ENCODE data around the gene RPL39L. TPM values are rescaled to one million over a fixed set of nuclear protein-coding genes. Genes with fewer than 3 reads are reported as not detected.

Gene RPL39L
- total and polyA plus RNA-seq, 10 of the 15 experiments (the other 5 are each of a cell fraction or from before 2014, with no cell fraction given): 12.5 to 67.8 (median 31.3) TPM

GRCh38 chr3:187161556-187161955, 22.3 kb upstream of the RPL39L start:
- TF ChIP-seq TBL1XR1 (IDR thresholded peaks at IDR 0.05; ENCODE audit: low read depth, low read length): no peak
- no peak for TF ChIP-seq PAX5 (IDR thresholded peaks at IDR 0.05; ENCODE audit: borderline replicate concordance, low read depth, low read length)
- no peak for TF ChIP-seq RAD21 (IDR thresholded peaks at IDR 0.05; ENCODE audit: insufficient read depth, low read depth, low read length)
- TF ChIP-seq MTA2 (IDR thresholded peaks at IDR 0.05; ENCODE audit: low read depth): no peak
- no peak for TF ChIP-seq FOS (IDR thresholded peaks at IDR 0.05; ENCODE audit: borderline replicate concordance, extremely low read depth, insufficient read length)
- no peak for TF ChIP-seq SUPT20H (IDR thresholded peaks at IDR 0.05; ENCODE audit: borderline replicate concordance, control insufficient read depth, low read depth, low read length)
- no peak for TF ChIP-seq CHD4 (IDR thresholded peaks at IDR 0.05)
- no peak for TF ChIP-seq ZBTB11 (CRISPR knock-in tag; IDR thresholded peaks at IDR 0.05)
- no peak for TF ChIP-seq ZBTB40 (IDR thresholded peaks at IDR 0.05; ENCODE audit: borderline replicate concordance)
- TF ChIP-seq ZBTB4 (CRISPR knock-in tag; IDR thresholded peaks at IDR 0.05): no peak
- Histone ChIP-seq H3K9ac (ENCODE audit: control insufficient read depth, insufficient read depth, low read length) (no peak overlapping the region), H3K4me2 (ENCODE audit: control insufficient read depth, insufficient read depth) (no peak overlapping the region), H3K4me1 (ENCODE audit: control insufficient read depth, insufficient read depth, low read length) (no peaks in the 10 kb centered on the region), H3K36me3 (ENCODE audit: control insufficient read depth in 2 of 2, insufficient read depth in 2 of 2, low read length in 1 of 2) (no peaks in the 10 kb centered on the region), H3K27ac (ENCODE audit: control insufficient read depth, insufficient read depth) (no peak overlapping the region), H3K79me2 (ENCODE audit: control insufficient read depth, insufficient read depth, low read length) (no peaks in the 10 kb centered on the region), H3K4me3 (no peak overlapping the region), H4K20me1 (ENCODE audit: control insufficient read depth, insufficient read depth) (no peaks in the 10 kb centered on the region), H3K9me3 (replicated peaks; ENCODE audit: control insufficient read depth, insufficient read depth, low read length) (peaks cover 8% of the 10 kb centered on the region; the same call in 2 of the 3 replicates), H3K27me3 (replicated peaks in 1 of 2; ENCODE audit: control insufficient read depth in 2 of 2, insufficient read depth in 2 of 2, low read length in 1 of 2) (no peaks in the 10 kb centered on the region; a peak in 2 of 4 replicates), H2AFZ (ENCODE audit: control insufficient read depth, low read depth, low read length) (no peak overlapping the region)
- ATAC-seq (no peak), DNase-seq (ENCODE audit: low read depth, low spot score) (no peak), FAIRE-seq (no peak)
- in situ Hi-C loops (cut with MboI) (loop anchor here (5.0 kb wide), 1 partner anchor 314 kb away; no protein-coding TSS in a partner anchor), intact Hi-C loops (cut with micrococcal nuclease; ENCODE audit: unreplicated experiment) (loop anchor here (10.0 kb wide), 1 partner anchor 547 kb away; the partner anchor contains the start of gene AHSG)
- ChIA-PET RAD21 (ENCODE audit: unreplicated experiment) (interaction anchor here (1.4 kb wide), 1 partner anchor 48 kb away, joined by 7 read pairs; no protein-coding TSS in a partner anchor), CTCF (interaction anchor here (0.5 to 3.7 kb wide), 4 partner anchors 11 to 312 kb away, joined by 3 to 32 read pairs (median 4); no protein-coding TSS in a partner anchor), POLR2A (no interaction called here), SMC1A (ENCODE audit: uncharacterized antibody, unreplicated experiment) (interaction anchor here (0.6 to 1.6 kb wide), 3 partner anchors 10 to 134 kb away, joined by 3 to 4 read pairs (median 3); no protein-coding TSS in a partner anchor)
- no TSS peak for BruUV-seq (replicated peaks)

All from GM12878 (cell line).